CD1c-positive myeloid dendritic cell (primary cell): ENCODE measurements around the gene CAV3.

ENCODE experiments used
- DNase-seq: peaks from one replicate; pipeline ENCODE4 v3.0.0-alpha.2; 2016; ENCODE audit errors: extremely low spot score

The CAV3 gene

GRCh38 chr3:8734908-8735307, 1.3 kb downstream of the CAV3 start:
- no peak for DNase-seq

DNA sequence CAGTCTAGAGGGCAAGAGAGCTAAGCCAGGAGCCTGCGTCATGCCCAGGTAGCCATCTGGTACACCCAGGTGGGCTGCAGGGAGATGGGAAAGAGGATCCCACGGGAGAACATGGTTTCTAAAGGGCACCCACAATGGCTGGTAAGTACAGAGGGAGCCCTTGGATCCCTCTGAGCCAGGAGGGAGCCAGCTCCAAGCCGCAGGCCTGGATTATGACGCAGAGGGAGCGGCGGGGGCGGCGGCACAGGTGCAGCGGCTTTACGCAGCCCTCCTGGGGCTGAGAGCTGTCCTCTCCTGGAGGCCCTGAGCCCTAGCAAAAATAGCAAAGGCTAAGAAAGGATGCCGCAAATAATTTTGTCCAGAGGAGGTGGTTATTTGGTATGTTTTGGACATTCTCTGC, 2.8 kb downstream of the CAV3 start:
- DNase-seq: no peak

GRCh38 chr3:8737301-8737700, 3.7 kb downstream of the CAV3 start:
- no peak for DNase-seq

GRCh38 chr3:8737823-8738222, 4.2 kb downstream of the CAV3 start:
- no peak for DNase-seq

DNA sequence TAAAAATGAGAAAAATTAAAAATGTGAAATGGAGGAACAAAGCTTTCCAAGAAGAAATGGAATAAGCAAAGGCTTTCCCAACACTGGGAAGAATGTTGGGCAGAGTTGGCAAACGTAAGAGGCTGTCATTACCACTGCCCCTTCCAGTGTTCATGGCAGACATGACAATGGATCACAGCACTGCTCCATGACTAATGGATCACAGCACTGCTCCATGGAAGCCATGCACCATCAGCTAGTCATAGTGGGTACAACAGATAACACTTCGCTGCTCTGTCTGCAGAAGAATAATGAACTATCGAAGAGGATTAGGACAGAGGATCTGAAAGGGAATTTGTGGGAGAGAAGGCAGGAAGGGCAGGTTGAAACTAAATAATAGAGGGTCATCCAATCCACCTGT, 5.0 kb downstream of the CAV3 start:
- DNase-seq: no peak

DNA sequence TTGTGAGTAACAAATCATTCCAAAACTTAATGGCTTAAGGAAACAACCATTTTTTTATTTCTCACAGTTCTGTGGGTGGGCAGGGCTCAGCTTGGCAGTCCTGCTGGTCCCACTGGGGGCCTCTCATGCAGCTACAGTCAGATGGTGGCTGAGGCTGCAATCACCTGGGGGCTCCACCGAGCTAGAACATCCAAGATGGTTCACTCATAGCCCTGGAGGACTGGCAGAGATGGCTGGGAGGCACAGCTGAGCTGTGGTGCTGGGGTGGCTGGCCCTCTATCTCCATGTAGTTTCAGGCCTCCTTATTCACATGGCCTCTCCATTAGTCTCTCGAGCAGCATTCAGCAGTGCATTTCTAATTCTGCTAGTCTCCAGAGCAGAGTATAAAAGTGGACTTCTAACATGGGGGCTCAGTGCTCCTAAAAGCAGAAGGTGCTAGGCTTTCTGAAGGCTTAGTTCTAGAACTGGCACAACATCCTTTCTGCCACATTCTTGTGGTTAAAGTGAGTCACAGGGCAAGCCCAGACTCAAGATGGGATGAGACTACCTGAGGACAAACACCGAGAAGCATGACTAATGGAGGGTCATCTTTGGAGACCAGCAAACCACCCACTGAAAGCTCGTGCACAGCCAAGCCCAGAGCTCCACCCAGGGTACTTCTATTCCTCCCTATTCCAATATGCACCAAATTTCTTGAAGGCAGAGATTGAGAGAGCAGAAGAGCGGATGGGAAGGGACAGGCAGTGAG, 6.3 kb downstream of the CAV3 start:
- DNase-seq: no peak

DNA sequence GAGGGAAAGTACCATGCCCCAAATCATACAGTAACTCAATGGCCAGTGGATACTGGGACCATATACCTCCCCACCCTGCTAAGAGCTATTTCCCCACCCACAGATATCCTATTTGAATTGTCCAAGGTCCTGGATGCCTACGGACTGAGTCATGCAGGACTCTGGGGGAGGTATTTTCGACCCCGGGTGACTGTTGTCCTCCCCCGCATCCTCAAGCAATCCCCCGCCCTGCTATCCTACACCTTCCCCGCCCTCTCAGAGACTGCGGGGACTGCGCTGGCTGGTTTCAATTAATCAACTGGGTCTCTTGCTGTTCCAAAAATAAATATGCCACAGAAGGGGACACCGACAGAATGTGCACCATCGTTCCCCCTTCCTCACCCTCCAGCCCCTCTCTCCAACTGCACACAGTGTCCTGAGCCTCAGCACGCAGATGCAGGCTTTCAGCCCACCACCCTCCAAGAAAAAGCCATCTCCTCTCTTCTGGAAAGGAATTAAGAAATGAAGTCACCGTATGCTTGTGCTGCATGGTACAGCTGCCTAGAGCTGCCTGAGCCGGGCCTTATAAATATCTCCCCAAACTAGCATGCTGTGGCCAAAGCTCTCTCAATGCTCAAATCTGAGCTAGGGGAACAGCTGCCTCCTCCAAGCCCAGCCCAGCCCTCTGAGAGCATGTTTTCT, 8.1 kb downstream of the CAV3 start:
- DNase-seq: no peak

GRCh38 chr3:8743021-8743601, 9.5 kb downstream of the CAV3 start:
- DNase-seq: no peak

GRCh38 chr3:8743911-8744310, 10.3 kb downstream of the CAV3 start:
- DNase-seq: no peak

GRCh38 chr3:8745619-8746370, 12.2 kb downstream of the CAV3 start:
- DNase-seq: no peak

DNA sequence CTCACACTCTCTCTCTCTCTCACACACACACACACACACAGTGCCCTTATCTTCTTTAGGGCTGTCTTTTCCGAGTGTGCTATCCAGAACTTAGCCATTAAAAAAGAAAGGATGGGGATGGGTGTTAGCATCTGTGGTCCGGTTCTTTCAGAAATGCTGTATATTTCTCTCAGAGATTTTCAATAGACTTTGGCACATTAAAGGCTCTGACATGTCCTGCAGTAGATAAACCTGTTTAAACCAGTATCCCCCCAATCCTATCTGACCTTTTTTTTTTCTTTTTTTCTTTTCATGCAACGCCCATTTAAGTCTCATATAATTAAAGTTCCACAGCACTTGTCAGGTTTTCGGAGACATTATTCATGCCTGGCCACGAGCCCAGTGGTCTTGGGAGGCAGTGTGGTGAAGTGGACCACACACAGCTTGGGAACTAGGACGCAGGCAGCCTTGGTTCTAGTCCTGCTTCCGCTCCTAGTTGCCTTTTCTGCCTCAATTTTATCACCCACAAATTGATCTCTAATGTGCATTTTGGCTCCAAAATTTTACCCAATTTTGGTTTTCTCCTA, 13.3 kb downstream of the CAV3 start:
- no peak for DNase-seq

DNA sequence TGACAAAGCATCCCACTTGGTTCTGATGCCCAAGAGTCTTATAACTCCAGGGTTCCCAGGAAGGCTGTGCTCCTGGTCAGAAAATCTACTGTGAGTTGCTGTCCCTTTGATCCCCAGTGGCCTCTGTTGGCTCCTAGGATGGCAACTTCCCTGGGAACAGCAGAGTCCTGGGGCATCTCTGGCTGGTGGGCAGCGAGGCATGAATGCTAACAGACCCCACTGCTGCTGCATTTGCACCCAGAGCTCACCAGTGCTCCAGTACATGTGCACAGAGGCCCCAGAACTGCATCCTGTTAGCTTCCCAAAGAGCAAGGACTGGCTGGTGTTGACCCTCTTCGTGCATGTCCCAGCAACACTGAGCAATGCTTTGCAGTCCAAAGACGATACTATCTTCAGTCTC, 15.7 kb downstream of the CAV3 start:
- DNase-seq: no peak

- DNase-seq: no peak
Observed at GRCh38 chr3:8752832-8753231, 19.2 kb downstream of the CAV3 start.

- no peak for DNase-seq
Observed at GRCh38 chr3:8755097-8755496, 21.5 kb downstream of the CAV3 start.

GRCh38 chr3:8755564-8756237, 22.1 kb downstream of the CAV3 start:
- DNase-seq: no peak

GRCh38 chr3:8756671-8757070, 23.1 kb downstream of the CAV3 start:
- DNase-seq: no peak

DNA sequence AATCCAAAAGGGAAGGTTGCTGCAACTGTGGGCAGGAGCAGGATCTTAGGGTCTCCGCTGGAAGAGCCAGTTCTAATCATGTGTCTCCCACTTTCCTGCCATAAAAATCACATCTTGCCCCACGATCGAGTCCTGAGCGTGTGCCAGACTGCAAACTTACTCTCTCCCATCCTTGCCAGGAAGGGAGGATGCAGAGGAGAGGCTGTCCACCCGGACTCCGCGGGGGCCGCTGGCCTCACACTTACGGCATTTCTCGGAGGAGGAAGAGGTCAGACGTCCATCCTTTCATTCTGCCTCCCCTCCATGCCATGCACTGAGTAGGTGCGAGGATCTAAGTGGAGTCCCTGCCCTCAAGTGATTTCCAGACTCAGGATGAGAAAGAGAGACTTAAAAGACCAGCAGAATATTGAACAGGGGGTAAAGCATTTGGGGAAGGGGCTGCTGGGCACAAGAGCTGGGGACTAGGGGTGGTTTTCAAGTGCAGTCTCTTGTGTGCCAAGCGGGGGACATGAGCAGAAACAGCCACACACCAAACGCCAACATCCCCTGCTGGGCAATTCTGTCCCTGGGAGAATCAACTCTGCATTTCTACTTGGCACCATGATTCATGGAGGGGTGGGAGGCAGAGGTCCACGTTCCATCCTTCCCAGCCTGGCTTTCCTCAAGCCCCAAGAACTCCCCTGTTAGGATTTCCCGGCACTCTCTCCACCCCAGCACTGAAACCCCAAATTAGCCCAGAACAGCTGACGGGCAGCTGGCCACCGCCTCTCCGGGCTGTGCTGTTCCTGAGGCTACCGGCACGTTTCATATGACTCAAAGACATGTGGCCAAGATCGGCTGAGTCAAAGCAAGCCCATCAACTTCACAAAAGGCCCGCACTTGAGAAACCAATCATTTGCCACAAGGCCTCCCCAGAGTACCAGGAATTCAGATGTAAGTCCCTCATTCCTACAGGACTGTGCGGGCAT, 24.2 kb downstream of the CAV3 start:
- DNase-seq: no peak

GRCh38 chr3:8759038-8759707, 25.6 kb downstream of the CAV3 start:
- no peak for DNase-seq

DNA sequence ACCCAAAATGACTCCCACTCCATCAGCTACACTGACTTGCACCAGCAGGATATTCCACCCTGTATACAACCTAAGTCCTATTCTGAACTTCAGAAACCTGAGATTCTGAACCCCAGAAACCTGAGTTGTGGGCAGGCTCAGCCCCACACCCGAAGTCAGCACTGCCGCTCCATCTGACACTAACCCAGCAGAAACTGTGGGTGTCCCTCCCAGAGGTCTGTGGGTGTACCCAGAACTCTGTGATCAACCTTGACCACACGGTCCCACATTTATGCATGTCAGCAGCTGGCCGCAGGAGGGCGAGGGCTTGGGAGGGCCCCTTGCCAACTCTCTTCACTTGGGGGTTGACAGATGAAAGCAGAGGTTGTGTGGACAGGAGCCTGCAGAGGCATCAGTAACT, 26.5 kb downstream of the CAV3 start:
- no peak for DNase-seq

GRCh38 chr3:8760506-8760905, 26.9 kb downstream of the CAV3 start:
- DNase-seq: no peak
